ENCODE results near the gene KNL1. TPM values are rescaled to one million over a fixed set of nuclear protein-coding genes. Genes with fewer than 3 reads are reported as not detected.
"Not testable (repeated sequence)": the region's sequence is repeated elsewhere in the genome, so short reads cannot be mapped to it uniquely, and the experiment has no call there.

Gene KNL1
- total and polyA plus RNA-seq, 2 donors: 0.35 to 39.5 TPM

DNA sequence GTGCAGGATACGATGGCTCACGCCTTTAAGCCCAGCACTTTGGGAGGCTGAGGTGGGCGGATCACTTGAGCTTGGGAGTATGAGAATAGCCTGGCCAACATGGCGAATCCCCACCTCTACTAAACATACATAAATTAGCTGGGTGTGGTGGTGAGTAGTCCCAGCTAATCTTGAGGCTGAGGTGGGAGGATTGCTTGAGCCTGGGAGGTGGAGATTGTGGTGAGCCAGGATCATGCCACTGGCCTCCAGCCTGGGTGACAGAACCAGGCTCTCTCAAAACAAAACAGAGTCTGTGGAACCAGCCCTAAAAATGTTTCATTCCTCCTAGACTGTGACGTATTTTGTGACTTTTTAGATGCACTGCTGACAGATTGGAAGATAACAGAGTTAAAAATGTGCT, 66.6 kb downstream of the KNL1 start:
- Histone ChIP-seq H3K36me3 (ENCODE audit: insufficient read depth) (no peaks in the 10 kb centered on the region), H3K27ac (ENCODE audit: low read depth) (no peak overlapping the region), H3K4me3 (ENCODE audit: low read depth, low read length) (no peak overlapping the region), H3K4me1 (ENCODE audit: insufficient read depth) (no peaks in the 10 kb centered on the region)
- 97% methylated on average over 5 of the region's 5 CpGs for WGBS
- DNase-seq (ENCODE audit: extremely low spot score): no peak

DNA sequence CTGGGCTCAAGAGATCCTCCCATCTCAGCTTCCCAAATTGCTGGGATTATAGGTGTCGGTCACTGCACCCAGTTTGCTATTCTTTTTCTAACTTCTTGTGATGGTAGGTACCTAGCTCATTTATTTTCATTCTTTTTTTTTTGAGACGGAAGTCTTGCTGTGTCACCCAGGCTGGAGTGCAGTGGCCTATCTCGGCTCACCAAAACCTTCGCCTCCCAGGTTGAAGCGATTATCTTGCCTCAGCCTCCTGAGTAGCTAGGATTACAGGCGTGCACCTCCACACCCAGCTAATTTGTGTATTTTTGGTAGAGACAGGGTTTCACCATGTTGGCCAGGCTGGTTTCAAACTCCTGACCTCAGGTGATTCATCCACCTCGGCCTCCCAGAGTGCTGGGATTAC, 70.9 kb downstream of the KNL1 start:
- Histone ChIP-seq H3K4me3 (ENCODE audit: low read depth, low read length) (no peak overlapping the region), H3K4me1 (ENCODE audit: insufficient read depth) (no peaks in the 10 kb centered on the region), H3K27ac (ENCODE audit: low read depth) (no peak overlapping the region), H3K36me3 (ENCODE audit: insufficient read depth) (no peaks in the 10 kb centered on the region)
- DNase-seq (ENCODE audit: extremely low spot score): no peak
- WGBS: 96% methylated on average over 7 of the region's 7 CpGs

DNA sequence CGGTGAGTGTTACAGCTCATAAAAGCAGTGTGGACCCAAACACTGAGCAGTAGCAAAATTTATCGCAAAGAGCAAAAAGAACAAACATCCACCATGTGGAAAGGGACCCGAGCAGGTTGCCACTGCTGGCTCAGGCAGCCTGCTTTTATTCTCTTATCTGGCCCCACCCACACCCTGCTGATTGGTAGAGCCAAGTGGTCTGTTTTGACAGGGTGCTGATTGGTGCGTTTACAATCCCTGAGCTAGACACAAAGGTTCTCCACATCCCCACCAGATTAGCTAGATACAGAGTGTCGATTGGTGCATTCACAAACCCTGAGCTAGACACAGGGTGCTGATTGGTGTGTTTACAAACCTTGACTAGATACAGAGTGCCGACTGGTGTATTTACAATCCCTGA, 82.2 kb downstream of the KNL1 start:
- H3K4me3 ChIP-seq (ENCODE audit: low read depth, low read length); H3K36me3 ChIP-seq (ENCODE audit: insufficient read depth); H3K27ac ChIP-seq (ENCODE audit: low read depth); H3K4me1 ChIP-seq (ENCODE audit: insufficient read depth); DNase-seq (ENCODE audit: extremely low spot score): not testable (repeated sequence)
- 85% methylated on average over 6 of the region's 6 CpGs for WGBS

DNA sequence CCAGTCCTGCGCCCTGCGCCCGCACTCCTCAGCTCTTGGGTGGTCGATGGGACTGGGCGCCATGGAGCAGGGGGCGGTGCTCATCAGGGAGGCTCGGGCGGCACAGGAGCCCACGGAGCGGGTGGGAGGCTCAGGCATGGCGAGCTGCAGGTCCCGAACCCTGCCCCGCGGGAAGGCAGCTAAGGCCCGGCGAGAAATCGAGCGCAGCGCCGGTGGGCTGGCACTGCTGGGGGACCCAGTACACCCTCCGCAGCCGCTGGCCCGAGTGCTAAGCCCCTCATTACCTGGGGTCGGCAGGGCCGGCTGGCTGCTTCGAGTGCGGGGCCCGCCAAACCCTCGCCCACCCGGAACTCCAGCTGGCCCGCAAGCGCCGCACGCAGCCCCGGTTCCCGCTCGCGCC, 82.9 kb downstream of the KNL1 start:
- H3K36me3 ChIP-seq (ENCODE audit: insufficient read depth); H3K4me1 ChIP-seq (ENCODE audit: insufficient read depth); H3K4me3 ChIP-seq (ENCODE audit: low read depth, low read length); DNase-seq (ENCODE audit: extremely low spot score); H3K27ac ChIP-seq (ENCODE audit: low read depth): not testable (repeated sequence)
- WGBS: 95% methylated on average over 38 of the region's 38 CpGs

DNA sequence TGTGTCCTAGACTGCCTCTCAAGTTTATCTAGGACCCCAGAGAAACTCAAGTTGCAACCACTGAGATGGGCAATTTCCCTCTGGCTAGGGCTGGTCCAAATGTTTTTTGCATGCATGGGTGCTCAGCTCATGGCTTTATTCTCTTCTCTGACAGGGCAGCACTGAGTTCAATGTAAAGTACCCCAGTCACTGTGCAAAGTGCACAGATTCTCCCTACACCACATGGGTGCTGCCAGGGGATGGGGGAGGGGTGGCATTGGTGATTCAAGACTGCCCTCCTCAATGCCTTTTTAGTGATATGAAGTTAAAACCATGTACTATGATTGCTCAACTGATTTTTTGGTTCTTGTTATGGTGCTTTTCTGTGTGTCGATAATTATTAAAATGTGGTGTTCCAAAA, 86.1 kb downstream of the KNL1 start:
- Histone ChIP-seq H3K4me3 (ENCODE audit: low read depth, low read length) (no peak overlapping the region), H3K27ac (ENCODE audit: low read depth) (no peak overlapping the region), H3K4me1 (ENCODE audit: insufficient read depth) (no peaks in the 10 kb centered on the region), H3K36me3 (ENCODE audit: insufficient read depth) (no peaks in the 10 kb centered on the region)
- WGBS: 95% methylated on average over 1 of the region's 1 CpG
- DNase-seq (ENCODE audit: extremely low spot score): no peak

DNA sequence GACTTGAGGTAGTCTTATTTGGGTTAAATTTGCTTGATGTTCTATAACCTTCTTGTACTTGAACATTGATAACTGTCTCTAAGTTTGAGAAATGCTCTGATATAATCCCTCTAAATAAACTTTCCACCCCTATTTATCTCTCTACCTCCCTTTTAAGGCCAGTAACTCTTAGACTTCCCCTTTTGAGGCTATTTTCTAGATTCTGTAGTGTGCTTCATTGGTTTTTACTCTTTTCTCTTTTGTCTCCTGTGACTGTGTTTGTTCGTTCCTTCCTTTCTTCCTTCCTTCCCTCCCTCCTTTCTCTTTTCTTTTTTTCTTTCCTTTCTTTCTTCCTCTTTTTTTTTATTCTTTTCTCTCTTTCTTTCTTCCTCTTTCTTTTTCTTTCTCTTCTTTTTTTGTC, 86.9 kb downstream of the KNL1 start:
- H3K4me1 ChIP-seq (ENCODE audit: insufficient read depth); H3K36me3 ChIP-seq (ENCODE audit: insufficient read depth); H3K27ac ChIP-seq (ENCODE audit: low read depth); H3K4me3 ChIP-seq (ENCODE audit: low read depth, low read length); DNase-seq (ENCODE audit: extremely low spot score): not testable (repeated sequence)
- 73% methylated on average over 1 of the region's 1 CpG for WGBS

DNA sequence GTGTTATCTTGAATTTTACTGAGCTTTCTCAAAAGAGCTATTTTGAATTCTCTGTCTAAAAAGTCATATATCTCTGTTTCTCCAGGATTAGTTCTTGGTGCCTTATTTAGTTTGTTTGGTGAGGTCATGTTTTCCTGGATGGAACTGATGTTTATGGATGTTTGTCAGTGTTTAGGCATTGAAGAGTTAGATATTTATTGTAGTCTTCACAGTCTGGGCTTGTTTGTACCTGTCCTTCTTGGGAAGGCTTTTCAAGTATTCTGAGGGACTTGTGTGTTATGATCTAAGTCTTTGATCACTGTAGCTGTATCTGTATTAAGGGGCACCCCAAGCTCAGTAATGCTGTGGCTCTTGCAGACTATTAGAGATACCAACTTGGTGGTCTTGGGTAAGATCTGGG, 90.3 kb downstream of the KNL1 start:
- Histone ChIP-seq H3K27ac (ENCODE audit: low read depth) (no peak overlapping the region), H3K4me1 (ENCODE audit: insufficient read depth) (no peaks in the 10 kb centered on the region)

DNA sequence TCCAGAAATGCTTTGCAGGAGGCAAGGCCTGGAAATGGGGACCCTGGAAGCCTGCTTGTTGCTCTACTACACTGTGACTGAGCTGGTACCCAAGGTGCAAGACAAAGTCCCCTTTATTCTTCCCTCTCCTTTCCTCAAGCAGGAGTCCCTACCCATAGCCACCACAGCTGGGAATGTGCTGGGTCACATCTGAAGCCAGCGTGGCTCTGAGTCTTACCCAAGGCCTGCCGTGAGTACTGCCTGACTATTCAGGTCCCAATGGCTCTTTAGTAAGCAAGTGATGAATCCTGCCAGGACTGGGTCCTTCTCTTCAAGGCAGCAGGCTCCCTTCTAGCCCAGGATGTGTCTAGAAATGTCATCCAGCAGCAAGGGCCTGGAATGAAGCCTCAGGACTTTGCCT, 91.3 kb downstream of the KNL1 start:
- 96% methylated on average over 2 of the region's 2 CpGs for WGBS
- no peak for DNase-seq (ENCODE audit: extremely low spot score)
- Histone ChIP-seq H3K27ac (ENCODE audit: low read depth) (no peak overlapping the region), H3K36me3 (ENCODE audit: insufficient read depth) (no peaks in the 10 kb centered on the region), H3K4me1 (ENCODE audit: insufficient read depth) (no peaks in the 10 kb centered on the region), H3K4me3 (ENCODE audit: low read depth, low read length) (no peak overlapping the region)

More for the DNA sequence above, 90.3 kb downstream of the KNL1 start:
- no peak for DNase-seq (ENCODE audit: extremely low spot score)
- no peaks in the 10 kb centered on the region for H3K36me3 ChIP-seq (ENCODE audit: insufficient read depth)
- no peak overlapping the region for H3K4me3 ChIP-seq (ENCODE audit: low read depth, low read length)

DNA sequence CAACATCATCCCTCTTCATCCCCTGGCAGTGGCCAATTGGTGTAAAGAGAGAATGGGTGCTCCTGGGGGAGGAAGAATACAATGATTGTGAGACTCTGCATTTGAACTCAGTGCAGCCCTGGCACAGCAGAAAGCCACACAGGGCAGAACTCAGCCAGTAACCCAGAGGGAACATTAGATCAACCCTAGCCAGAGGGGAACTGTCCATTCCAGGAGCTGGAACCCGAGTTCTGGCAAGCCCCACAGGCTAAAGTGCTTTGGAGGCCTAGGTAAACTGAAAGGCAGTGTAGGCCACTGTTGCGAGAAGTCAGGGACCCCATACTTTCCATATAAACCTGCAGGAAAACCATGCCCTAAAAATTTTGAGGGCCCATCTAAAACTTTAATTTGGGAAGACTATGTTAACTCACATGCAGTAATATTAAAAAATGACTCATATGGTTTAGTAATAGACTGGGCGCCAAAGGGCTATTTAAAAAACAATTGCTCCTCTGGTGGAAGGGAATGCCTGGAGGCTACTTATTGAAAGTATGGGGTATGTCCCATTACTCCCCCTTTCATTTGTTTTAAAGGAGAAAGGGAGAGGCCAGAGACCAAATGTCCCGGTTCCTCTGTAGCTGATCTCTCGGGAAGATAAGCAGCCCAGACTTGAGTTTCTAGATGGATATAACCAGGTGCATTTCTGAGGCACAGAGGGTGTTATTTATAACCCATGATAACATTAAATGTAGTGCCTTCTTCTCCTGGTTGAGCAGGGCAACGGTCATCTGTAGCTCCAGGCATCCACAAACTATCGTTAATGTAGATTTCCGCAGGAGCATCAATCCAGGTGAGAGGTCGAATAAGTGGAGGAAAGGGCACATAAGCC, 95.1 kb downstream of the KNL1 start:
- Histone ChIP-seq H3K27ac (ENCODE audit: low read depth) (no peak overlapping the region), H3K36me3 (ENCODE audit: insufficient read depth) (no peaks in the 10 kb centered on the region), H3K4me3 (ENCODE audit: low read depth, low read length) (no peak overlapping the region), H3K4me1 (ENCODE audit: insufficient read depth) (no peaks in the 10 kb centered on the region)
- no peak for DNase-seq (ENCODE audit: extremely low spot score)
- WGBS: 80% methylated on average over 9 of the region's 9 CpGs

DNA sequence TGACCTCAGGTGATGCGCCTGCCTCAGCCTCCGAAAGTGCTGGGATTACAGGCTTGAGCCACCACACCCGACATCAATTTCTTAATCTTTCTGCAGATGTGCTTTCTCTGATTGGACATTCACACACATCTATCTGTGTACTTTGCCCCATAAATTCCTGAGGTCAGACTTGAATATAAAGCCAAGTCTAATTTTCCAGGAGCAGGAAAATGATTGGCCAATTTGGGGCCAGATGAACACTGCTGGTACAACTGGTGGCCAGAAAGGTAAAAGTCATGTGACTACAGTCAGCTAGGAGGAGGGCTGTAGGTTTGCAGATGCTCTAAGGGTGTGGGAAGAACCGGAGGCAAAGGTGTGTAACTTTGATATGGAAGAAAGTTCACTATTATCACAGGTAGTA, 97.7 kb downstream of the KNL1 start:
- DNase-seq (ENCODE audit: extremely low spot score): no peak
- Histone ChIP-seq H3K27ac (ENCODE audit: low read depth) (no peak overlapping the region), H3K4me3 (ENCODE audit: low read depth, low read length) (no peak overlapping the region), H3K4me1 (ENCODE audit: insufficient read depth) (no peaks in the 10 kb centered on the region), H3K36me3 (ENCODE audit: insufficient read depth) (no peaks in the 10 kb centered on the region)
- 90% methylated on average over 4 of the region's 4 CpGs for WGBS

DNA sequence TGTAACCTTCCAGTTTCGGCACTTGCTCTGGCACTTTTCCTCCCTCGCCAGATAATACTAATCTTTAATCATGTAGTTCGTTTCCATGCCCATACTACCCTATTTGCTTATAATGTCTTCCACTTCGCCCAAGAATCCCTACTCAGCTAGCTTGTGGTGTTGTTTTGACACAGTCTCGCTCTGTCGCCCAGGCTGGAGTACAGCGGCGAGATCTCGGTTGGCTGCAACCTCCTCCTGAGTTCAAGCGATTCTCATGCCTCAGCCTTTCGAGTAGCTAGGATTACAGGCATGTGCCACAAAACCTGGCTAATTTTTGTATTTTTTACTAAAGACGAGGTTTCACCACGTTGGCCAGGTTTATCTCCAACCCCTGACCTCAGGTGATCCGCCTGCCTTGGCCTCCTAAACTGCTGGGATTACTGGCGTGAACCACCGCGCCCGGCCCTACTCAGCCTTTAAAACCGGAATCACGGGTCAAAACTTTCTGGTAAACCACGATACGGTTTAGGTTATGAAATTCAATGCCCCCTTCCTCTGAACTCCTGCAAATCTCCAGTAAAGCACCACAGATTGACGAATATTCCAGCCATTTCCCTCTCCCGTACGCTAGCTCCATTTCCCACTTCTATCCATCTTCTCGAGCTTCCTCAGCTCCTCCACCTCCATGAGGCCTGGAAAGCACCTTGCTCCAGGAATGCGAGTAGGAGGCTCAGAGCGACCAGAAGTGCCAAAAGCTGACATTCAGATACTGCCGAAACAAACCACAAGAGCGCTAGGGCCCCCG, 100.0 kb downstream of the KNL1 start:
- Histone ChIP-seq H3K4me1 (ENCODE audit: insufficient read depth) (no peaks in the 10 kb centered on the region), H3K4me3 (ENCODE audit: low read depth, low read length) (peak overlapping the region; percentile 65), H3K27ac (ENCODE audit: low read depth) (no peak overlapping the region), H3K36me3 (ENCODE audit: insufficient read depth) (no peaks in the 10 kb centered on the region)
- WGBS: 29% methylated on average over 31 of the region's 31 CpGs
- no peak for DNase-seq (ENCODE audit: extremely low spot score)

DNA sequence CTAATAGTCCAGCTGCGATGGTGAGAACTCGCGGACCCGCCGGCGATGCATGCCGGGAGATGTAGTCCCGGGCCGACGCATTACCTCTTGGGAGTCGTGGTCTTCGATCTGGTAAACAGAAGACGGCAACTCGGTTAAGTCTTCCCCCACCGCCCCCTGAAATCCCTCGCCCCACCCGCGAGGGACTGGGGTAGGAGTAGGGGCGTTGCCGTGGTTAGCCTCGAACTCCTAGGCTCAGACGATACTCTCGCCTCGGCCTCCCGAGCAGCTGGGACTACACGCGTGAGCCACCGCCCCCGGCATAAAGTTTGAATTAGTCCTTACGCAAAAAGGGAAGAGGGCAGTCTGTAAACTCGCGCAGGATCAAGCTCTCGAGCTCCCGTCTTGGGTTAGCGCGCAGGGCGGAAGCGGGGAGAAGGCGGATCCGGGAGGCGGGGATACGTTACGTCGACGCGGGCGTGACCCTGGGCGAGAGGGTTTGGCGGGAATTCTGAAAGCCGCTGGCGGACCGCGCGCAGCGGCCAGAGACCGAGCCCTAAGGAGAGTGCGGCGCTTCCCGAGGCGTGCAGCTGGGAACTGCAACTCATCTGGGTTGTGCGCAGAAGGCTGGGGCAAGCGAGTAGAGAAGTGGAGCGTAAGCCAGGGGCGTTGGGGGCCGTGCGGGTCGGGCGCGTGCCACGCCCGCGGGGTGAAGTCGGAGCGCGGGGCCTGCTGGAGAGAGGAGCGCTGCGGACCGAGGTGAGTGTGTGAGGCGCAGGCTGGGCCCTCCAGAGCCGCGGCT, 100.8 kb downstream of the KNL1 start, which contains the start of gene RAD51:
TSS of gene RAD51 (plus strand) at position 487 of the 781 bp plus-strand sequence. CDS start 3,585 bp downstream, outside the sequence.
- H3K27ac ChIP-seq (ENCODE audit: low read depth): peak within 1 kb of the TSS; percentile 99
- peak within 1 kb of the TSS; percentile 65 for H3K4me3 ChIP-seq (ENCODE audit: low read depth, low read length)
- no peaks in the 10 kb centered on the region for H3K36me3 ChIP-seq (ENCODE audit: insufficient read depth)
- DNase-seq (ENCODE audit: extremely low spot score): peak; percentile 89
- WGBS: under 1% methylated on average over 81 of the region's 81 CpGs
- no peaks in the 10 kb centered on the region for H3K4me1 ChIP-seq (ENCODE audit: insufficient read depth)

DNA sequence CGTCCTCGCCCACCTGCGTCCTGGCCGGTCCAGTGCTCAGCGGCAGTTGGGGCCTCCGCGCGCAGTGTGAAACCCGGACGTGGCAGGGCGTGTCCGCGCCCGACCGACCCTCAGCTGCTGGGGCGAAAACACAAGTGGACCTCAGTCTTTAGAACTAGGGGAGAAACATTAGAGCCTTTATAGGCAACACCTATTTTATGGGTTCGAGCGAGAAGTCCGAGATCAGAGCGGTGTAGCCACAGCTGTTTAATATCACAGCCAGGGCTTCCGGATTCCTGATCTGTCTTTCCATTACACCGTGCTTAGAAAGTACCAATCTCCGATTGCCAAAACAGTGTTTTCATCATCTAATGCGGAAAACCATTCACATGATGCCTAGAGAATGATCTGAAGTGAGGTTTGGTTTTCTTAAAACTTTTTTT, 101.4 kb downstream of the KNL1 start:
- no peak for DNase-seq (ENCODE audit: extremely low spot score)
- H3K27ac ChIP-seq (ENCODE audit: low read depth): no peak overlapping the region

More for the DNA sequence above, 101.4 kb downstream of the KNL1 start:
- H3K4me1 ChIP-seq (ENCODE audit: insufficient read depth): no peaks in the 10 kb centered on the region
- peak overlapping the region; percentile 65 for H3K4me3 ChIP-seq (ENCODE audit: low read depth, low read length)
- H3K36me3 ChIP-seq (ENCODE audit: insufficient read depth): no peaks in the 10 kb centered on the region
- under 1% methylated on average over 24 of the region's 24 CpGs for WGBS
